Panc1 (cell line): Measurements from ENCODE around the gene PCP4L1.

Experiments used
- CTCF ChIP-seq: fragments of 450-650 bp; IDR thresholded peaks from 2 replicates; pipeline ENCODE4 v1.5.1; 2017; ENCODE audit warnings: mild to moderate bottlenecking
- REST ChIP-seq, 2 experiments: IDR thresholded peaks; 2 replicates each; pipeline ENCODE4 v1.6.1; 2011 to 2012; ENCODE audit warnings: low read depth in 2 of 2, control low read depth in 1 of 2, low read length in 1 of 2, mild to moderate bottlenecking in 1 of 2, moderate library complexity in 1 of 2; ENCODE audit not compliant: insufficient read depth in 1 of 2

DNA sequence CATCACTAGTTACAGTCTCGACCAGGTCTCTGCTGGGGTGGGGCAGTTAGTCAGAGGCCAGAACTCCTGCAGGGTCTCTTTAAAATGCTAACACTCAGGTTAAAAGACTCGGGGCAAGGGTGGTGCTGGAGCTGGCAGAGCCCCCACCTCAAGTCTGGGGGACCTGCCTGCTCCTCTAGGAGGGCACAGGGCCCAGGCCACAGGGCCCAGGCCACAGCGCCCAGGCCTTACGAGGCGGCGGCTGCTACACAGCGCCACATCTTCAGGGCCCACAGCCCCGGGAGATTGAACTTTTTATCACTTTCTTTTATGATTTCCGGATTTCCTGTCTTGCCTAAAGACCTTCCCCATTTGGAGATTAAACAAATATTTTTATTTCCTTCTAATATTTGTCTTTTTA lies 40.8 kb downstream of the PCP4L1 start:
- no peak for TF ChIP-seq CTCF
- TF ChIP-seq REST (IDR thresholded peaks at IDR 0.05; ENCODE audit: insufficient read depth in 1 of 2, low read depth in 2 of 2, low read length in 1 of 2), result no peak
